ENCODE measurements around the gene ACSL3. TPM values are rescaled to one million over a fixed set of nuclear protein-coding genes. Genes with fewer than 3 reads are reported as not detected.

The ACSL3 gene
- total RNA-seq, 1 experiment from 2014 or later = 168 TPM

DNA sequence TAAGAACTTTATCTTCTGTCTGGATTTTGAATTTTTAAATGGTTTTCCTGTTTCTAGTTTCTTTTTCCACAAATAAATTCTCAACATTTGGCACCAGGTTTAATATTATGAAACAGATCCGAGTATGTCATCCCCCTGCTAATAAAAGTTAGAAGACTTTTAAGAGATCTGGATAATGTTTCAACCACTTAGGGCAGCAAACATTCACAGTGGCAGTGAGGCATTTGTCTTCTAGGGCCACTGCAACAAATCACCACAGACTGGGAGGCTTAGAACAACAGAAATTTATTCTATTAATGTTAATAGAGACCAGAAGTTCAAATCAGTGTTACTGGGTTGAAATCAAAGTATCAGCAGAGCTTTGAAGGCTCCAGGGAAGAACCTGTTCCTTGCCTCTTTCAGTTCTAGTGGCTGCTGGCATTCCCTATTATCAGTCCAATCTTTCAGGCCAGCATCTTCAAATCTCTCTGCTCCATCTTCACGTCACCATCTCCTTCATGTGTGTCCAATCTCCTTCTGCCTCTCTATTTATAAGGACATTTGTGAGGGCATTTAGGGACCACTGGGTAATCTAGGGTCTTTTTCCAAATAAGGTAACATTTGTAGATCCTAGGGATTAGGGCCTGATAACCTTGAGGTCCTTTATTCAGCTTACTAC is 23.4 kb downstream of the ACSL3 start:
- H3K36me3 ChIP-seq = peaks cover 10% of the 10 kb centered on the region
- DNase-seq = no peak
- H3K27ac ChIP-seq = no peak overlapping the region
- no peaks in the 10 kb centered on the region for H3K27me3 ChIP-seq
- no peaks in the 10 kb centered on the region for H3K9me3 ChIP-seq (replicated peaks)
- H3K4me1 ChIP-seq = peaks cover 13% of the 10 kb centered on the region
- H3K4me3 ChIP-seq = no peak overlapping the region

DNA sequence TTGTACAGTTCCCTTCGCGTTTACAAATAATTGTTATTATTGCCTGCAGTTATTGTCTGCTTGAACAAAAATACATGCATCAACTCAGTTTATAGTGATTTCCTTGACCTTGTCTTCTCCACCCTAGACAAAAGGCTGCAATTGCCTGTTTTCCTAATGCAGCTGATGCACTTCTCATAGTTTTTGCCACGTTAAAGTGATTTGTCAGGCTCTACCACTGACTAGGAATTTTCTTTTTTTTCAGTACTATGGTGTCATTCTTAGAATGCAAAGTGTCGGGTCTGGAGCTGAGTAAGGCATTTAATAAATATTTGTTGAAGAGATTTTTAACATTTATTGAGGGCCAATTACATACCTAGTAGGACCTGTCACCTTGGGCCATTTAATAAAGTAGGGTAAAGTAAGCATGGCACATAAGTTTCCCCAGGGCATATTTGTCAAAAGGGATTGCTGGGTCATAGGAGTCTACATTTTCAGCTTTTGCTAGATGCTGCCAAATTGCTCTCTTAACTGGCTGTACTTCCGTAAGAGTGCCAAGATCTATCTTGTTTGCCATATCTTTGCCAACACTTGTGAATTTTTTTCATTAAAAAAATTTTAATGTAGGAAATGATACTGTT is 24.1 kb downstream of the ACSL3 start:
- Histone ChIP-seq H3K36me3 (peaks cover 10% of the 10 kb centered on the region), H3K4me1 (peaks cover 13% of the 10 kb centered on the region), H3K27me3 (no peaks in the 10 kb centered on the region), H3K4me3 (no peak overlapping the region), H3K9me3 (replicated peaks) (no peaks in the 10 kb centered on the region), H3K27ac (no peak overlapping the region)
- DNase-seq = no peak

DNA sequence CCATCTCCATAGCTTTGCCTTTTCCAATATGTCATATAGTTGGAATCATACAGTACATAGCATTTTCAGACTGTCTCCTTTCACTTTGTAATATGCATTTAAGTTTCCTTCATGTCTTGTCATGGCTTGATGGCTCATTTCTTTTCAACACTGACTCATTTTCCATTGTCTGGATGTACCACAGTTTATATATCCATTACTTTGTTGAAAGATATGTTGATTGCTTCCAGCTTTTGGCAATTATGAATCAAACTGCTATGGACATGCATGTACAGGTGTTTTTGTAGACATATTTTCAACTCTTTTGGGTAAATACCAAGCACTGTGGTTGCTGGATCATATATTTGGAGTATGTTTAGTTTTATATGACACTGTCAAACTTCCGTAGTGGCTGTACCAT is 26.3 kb downstream of the ACSL3 start:
- H3K27ac ChIP-seq = no peak overlapping the region
- H3K27me3 ChIP-seq = no peaks in the 10 kb centered on the region
- H3K4me3 ChIP-seq = no peak overlapping the region
- DNase-seq = no peak
- H3K36me3 ChIP-seq = peaks cover 8% of the 10 kb centered on the region
- peaks cover 13% of the 10 kb centered on the region for H3K4me1 ChIP-seq
- H3K9me3 ChIP-seq (replicated peaks) = no peaks in the 10 kb centered on the region

DNA sequence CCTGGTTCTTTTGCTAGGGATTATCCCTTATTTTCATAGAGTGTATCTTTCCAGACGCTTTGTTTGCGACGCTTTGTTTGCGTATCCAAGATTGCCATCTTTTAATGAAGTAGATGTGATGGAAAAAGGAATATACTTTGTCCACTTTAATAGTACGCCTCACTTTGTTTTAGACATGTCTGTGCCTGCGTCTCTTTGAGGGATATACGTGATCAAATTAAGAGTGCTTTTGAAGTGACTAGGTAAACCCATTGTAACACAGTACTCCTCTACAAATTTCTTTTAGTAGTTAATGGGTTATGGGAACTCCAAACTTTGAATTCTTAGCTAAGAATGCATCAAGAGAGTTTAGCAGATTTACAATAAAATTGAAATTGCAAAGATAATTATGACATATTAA is 27.9 kb downstream of the ACSL3 start:
- Histone ChIP-seq H3K4me1 (peaks cover 15% of the 10 kb centered on the region), H3K27me3 (no peaks in the 10 kb centered on the region), H3K27ac (no peak overlapping the region), H3K36me3 (peaks cover 8% of the 10 kb centered on the region), H3K9me3 (replicated peaks) (no peaks in the 10 kb centered on the region), H3K4me3 (no peak overlapping the region)
- DNase-seq = no peak

DNA sequence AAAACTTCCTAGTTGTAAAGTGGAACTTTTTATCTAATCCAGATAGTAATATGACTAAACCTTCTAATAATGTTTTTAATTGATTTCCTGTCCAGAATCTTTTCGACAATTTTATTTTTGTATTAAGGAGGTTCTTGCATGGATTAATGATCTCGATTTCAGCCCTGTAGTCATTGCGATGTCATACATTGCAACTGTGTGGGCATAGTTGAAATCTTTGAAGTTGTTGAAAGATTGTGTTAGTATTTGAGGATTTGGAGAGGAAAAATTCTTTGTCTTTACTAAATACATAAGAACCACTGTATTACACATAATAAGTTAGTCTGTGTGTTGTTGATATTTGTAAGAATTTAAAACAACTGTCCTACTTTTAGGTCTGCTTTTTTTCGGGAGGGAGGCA is 31.1 kb downstream of the ACSL3 start:
- Histone ChIP-seq H3K4me1 (peaks cover 4% of the 10 kb centered on the region), H3K4me3 (no peak overlapping the region), H3K36me3 (peaks cover 8% of the 10 kb centered on the region), H3K27me3 (no peaks in the 10 kb centered on the region), H3K9me3 (replicated peaks) (no peaks in the 10 kb centered on the region), H3K27ac (no peak overlapping the region)
- DNase-seq = no peak

DNA sequence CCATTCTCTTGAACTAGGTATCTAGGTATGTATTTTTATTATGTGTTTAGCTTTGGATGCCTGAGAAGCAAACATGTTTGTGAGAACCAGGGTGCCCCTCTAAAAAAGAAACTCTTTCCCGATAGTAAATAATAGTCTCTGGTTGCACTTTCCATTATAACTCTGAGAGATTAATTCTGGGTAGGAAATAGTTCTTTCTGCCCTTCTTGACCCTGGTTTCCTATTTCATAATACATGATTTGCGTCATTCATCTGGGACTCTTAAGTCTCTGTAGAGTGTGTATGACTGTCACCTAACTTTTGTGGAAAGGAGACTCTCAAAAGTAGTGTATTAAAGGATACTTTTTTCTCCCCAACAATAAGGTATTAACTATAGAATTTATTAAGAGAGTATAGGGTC is 31.5 kb downstream of the ACSL3 start:
- Histone ChIP-seq H3K27ac (no peak overlapping the region), H3K27me3 (no peaks in the 10 kb centered on the region)

DNA sequence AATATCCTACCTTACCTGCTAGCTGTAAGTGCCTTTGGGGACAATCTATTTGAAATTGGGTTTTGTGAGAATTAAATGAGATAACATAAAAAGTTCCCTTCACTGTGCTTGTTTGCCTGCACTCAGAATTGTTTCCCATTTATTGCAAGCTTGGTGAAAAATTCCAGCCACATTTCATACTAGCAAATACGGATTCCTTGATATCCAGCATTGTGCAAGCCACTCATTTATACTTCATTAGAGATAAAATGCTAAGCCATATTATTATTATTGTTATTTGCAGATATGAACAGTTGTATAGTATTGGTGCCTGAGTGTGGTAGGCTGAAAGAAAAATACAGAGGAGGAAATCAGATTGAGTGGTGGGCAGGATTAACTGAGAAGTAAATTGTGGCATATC is 31.9 kb downstream of the ACSL3 start:
- Histone ChIP-seq H3K4me3 (no peak overlapping the region), H3K36me3 (peaks cover 8% of the 10 kb centered on the region), H3K9me3 (replicated peaks) (no peaks in the 10 kb centered on the region), H3K27me3 (no peaks in the 10 kb centered on the region), H3K27ac (no peak overlapping the region), H3K4me1 (peaks cover 4% of the 10 kb centered on the region)
- DNase-seq = no peak

More for the DNA sequence above, 31.5 kb downstream of the ACSL3 start:
- no peak overlapping the region for H3K4me3 ChIP-seq
- peaks cover 8% of the 10 kb centered on the region for H3K36me3 ChIP-seq
- no peaks in the 10 kb centered on the region for H3K9me3 ChIP-seq (replicated peaks)
- no peak for DNase-seq
- H3K4me1 ChIP-seq = peaks cover 4% of the 10 kb centered on the region

DNA sequence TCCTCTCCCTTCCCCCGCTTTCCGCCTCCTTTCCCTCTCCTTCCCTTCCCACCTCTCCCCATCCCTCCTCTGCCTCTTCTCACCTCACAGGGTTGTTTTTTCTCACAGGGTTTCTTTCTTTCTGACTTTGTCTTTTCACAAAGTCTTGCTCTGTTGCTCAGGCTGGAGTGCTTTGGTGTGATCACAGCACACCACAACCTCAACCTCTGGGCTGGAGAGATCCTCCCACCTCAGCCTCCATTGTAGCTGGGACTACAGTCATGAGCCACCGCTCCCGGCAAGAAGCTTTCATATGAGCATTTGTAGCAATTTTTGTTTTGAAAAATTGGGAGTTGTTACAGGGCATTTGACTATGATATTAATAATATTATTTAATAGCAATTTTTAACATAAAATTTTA is 32.9 kb downstream of the ACSL3 start:
- no peaks in the 10 kb centered on the region for H3K27me3 ChIP-seq
- no peaks in the 10 kb centered on the region for H3K9me3 ChIP-seq (replicated peaks)
- H3K36me3 ChIP-seq = peaks cover 3% of the 10 kb centered on the region
- H3K4me3 ChIP-seq = no peak overlapping the region
- no peak overlapping the region for H3K27ac ChIP-seq
- peaks cover 4% of the 10 kb centered on the region for H3K4me1 ChIP-seq
- DNase-seq = no peak

DNA sequence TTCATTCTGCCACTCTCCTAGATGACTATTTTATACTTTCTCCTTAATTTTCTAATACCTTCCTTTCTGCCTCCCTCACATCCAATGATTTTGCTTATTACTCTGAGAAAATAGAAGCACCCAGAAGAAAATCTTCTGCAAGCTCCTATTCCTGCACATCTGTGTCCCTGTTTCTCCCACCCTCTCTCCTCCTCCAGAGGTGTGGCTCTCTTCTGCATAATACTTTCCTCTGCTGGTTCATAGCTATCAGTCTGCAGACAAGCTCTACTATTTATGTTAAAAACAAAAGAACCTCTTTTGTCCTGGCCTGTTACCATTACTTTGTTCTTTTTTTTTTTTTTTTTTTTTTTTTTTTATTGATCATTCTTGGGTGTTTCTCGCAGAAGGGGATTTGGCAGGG is 34.3 kb downstream of the ACSL3 start:
- Histone ChIP-seq H3K9me3 (replicated peaks) (no peaks in the 10 kb centered on the region), H3K36me3 (no peaks in the 10 kb centered on the region; the same call in 1 of the 2 replicates), H3K27me3 (no peaks in the 10 kb centered on the region), H3K4me3 (no peak overlapping the region), H3K27ac (no peak overlapping the region), H3K4me1 (peaks cover 5% of the 10 kb centered on the region)
- no peak for DNase-seq

DNA sequence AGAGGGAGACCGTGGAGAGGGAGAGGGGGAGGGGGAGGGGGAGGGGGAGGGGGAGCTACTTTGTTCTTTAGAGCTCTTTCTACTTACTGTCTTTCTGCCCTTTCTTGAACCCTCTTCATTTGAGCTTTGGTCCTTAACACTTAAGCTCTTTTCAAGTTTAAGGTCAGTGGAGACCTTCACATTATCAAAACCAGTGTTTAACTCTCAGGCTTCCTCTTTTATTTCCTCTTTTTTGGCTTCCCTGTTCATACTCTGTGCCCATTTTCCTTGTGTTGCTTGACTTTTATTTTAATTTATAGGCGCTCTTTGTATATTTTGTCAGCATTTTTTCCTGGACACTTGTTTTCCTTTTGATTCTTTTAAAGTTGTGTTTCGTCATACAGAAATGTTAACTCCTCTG is 37.1 kb downstream of the ACSL3 start:
- no peak for DNase-seq
- peaks cover 12% of the 10 kb centered on the region for H3K36me3 ChIP-seq
- peaks cover 7% of the 10 kb centered on the region; the same call in 1 of the 2 replicates for H3K4me1 ChIP-seq
- H3K9me3 ChIP-seq (replicated peaks) = no peaks in the 10 kb centered on the region
- no peak overlapping the region for H3K4me3 ChIP-seq
- H3K27me3 ChIP-seq = no peaks in the 10 kb centered on the region
- H3K27ac ChIP-seq = no peak overlapping the region

DNA sequence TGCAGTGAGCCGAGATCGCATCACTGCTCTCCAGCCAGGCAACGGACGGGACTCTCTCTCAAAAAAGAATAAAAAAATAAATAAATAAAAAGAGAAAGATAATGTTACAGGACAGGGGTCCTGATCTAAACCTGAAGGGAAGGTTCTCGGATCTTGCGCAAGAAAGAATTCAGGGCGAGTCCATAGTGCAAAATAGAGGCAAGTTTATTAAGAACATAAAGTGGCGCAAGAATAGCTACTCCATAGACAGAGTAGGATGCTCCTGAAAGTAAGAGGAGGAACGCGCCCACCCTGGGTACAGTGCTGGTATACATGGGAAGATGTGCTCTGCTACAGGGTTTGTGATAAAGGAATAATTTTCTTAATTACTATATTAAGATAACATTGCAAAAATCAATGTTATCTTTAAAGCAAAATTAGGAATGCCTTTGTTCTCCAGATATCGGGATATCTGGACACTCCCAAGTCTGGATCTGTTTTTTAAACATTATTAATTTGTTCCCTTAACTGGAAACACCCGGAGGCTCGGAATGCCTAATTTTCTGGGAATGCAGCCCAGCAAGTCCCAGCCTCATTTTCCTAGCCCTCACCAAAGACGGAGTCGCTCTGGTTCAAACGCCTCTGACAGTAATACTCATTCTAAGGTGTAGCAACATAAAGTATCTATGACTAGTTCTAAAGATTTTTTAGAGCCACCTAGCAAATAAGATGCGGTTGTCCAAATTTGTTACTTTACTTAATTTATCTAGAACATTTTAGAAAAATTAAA is 38.8 kb downstream of the ACSL3 start:
- H3K27me3 ChIP-seq = no peaks in the 10 kb centered on the region
- H3K27ac ChIP-seq = no peak overlapping the region

DNA sequence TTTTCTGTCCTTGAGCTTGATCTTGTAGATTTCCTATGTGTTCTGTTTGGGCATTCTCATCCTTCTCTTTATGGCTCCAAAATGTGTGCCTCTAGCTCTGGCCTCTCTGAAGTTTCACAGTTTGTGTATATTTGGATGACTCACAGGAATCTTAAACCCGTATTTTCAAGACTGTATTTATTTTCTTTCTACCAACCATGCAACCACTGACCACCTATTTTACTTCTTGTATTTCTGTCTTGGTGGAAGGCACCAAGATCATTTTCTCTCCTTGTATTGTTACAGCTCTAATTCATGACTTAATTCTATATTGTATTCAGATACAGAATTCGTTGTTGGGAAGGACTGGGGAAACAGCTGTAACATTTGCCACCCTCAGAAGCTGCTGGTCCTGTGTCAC is 39.5 kb downstream of the ACSL3 start:
- Histone ChIP-seq H3K9me3 (replicated peaks) (no peaks in the 10 kb centered on the region), H3K4me1 (peaks cover 7% of the 10 kb centered on the region; the same call in 1 of the 2 replicates), H3K4me3 (no peak overlapping the region), H3K27me3 (no peaks in the 10 kb centered on the region), H3K36me3 (peaks cover 16% of the 10 kb centered on the region), H3K27ac (no peak overlapping the region)
- no peak for DNase-seq

More for the DNA sequence above, 38.8 kb downstream of the ACSL3 start:
- Histone ChIP-seq H3K4me3 (no peak overlapping the region), H3K9me3 (replicated peaks) (no peaks in the 10 kb centered on the region), H3K4me1 (peaks cover 7% of the 10 kb centered on the region; the same call in 1 of the 2 replicates), H3K36me3 (peaks cover 12% of the 10 kb centered on the region)
- no peak for DNase-seq

DNA sequence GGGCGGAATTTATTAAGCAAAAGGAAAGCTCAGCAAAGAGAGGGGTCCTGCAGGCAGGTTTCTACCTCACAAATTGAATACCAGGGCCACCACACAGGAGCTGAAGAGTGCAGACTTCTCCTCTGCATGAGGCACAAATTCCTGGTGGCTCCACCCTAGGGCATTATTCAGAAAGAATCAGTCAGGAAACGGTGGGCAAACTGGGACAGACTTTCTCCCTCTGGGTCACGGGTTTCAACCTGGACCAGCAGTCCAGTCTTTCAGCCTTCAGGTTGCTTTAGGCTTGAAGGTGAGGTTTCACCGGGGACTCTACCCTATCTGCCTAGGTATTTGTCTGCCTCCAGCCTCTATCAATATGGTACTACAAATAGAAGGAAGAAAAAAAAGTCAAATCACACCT is 41.8 kb downstream of the ACSL3 start:
- Histone ChIP-seq H3K4me1 (peaks cover 7% of the 10 kb centered on the region; the same call in 1 of the 2 replicates), H3K27ac (no peak overlapping the region), H3K27me3 (no peaks in the 10 kb centered on the region), H3K36me3 (peaks cover 19% of the 10 kb centered on the region), H3K9me3 (replicated peaks) (no peaks in the 10 kb centered on the region), H3K4me3 (no peak overlapping the region)
- DNase-seq = no peak

DNA sequence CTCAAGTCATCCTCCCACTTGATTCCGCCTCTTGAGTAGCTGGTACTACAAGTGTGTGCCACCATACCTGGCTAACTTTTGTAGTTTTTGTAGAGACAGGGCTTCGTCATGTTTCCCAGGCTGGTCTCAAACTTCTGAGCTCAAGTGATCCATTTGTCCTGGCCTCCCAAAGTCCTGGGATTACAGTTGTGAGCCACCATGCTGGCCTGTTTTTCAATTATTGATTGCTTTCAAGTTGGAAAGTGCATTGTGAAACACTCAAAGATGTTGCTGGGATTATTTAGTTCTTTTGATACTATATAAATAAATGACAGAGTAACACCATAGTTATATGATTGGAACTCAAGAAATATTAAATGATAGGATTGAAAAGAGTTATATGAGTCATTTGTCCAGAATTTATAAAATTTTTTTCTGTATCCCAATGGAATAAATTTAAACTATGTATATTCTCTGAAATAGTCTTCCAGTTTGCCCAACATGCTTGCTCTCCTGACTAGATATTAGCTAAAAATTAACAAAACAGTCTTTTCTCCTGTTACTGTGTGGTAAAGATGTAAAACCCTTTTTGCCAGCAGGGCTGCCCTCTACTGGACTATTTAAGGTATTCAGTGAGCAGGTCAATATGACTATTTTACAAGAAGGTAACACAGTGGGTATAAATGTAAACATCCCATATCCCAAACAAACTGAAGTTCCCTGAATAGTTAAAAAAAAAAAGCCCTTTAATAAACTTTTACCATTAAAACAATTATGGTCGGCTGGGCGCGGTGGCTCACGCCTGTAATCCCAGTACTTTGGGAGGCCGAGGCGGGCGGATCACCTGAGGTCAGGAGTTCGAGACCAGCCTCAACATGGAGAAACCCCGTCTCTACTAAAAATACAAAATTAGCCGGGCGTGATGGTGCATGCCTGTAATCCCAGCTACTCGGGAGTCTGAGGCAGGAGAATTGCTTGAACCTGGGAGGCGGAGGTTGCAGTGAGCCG is 42.7 kb downstream of the ACSL3 start:
- H3K27ac ChIP-seq = no peak overlapping the region
- H3K27me3 ChIP-seq = no peaks in the 10 kb centered on the region
- peak; percentile 45 to 77 for DNase-seq
- H3K4me3 ChIP-seq = no peak overlapping the region
- H3K4me1 ChIP-seq = peaks cover 7% of the 10 kb centered on the region; the same call in 1 of the 2 replicates
- H3K9me3 ChIP-seq (replicated peaks) = no peaks in the 10 kb centered on the region
- peaks cover 20% of the 10 kb centered on the region for H3K36me3 ChIP-seq

All from SJCRH30 (cell line).